ENCODE data around the gene CALY. TPM values are rescaled to one million over a fixed set of nuclear protein-coding genes. Genes with fewer than 3 reads are reported as not detected.

Gene CALY
- polyA plus RNA-seq, 2 donors = 0.05 to 0.12 TPM

DNA sequence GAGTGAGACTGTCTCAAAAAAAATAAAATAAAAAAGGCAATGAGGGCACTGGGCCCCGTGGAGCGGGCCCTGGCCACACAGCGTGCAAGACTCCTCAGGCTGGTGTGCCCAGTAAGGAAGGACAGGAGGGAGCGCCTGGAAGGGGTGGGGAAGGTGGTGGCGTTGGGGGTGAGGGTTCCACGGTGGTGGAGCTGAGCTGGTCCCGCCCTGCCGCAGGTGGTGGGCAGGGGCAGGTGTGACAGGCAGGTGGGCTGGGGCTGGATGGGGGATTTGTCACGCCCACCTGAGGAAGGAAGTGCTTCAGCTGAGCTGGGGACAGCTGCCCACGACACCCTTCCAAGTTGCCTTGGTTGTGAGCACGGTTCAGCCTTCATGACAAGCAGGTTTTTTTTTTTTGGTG, 9.7 kb upstream of the CALY start:
- no peaks in the 10 kb centered on the region for H3K27me3 ChIP-seq (ENCODE audit: control insufficient read depth in 1 of 2, insufficient read depth in 2 of 2, low read length in 2 of 2)

DNA sequence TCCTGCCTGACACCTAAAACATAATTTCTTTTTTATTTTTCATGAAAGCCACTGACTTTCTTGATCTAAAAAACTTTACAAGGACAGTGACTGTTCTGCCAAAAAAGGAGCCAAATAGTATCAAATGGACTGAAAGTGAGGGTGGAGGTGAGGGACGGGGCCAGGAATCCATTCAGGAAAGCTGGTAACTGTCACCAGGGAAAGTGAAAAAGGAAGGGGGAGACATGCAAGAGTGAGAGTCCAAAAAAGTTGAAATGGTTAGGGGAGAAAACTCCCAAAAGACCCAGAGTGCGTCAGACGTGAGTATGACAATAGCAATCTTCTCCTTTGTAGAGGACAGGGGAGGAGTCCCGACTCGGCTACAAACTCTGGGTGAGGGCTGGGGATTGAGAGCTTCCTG, 7.5 kb upstream of the CALY start:
- peaks cover 0 to 8% of the 10 kb centered on the region in 2 donors for H3K9me3 ChIP-seq (ENCODE audit: control insufficient read depth in 2 of 2, insufficient read depth in 1 of 2, low read depth in 1 of 2, low read length in 1 of 2)
- H3K4me1 ChIP-seq (ENCODE audit: control insufficient read depth in 2 of 2, insufficient read depth in 2 of 2, low read length in 1 of 2) = no peaks in the 10 kb centered on the region
- H3K4me3 ChIP-seq (ENCODE audit: low read depth in 1 of 2, low read length in 2 of 2) = no peak overlapping the region
- no peaks in the 10 kb centered on the region for H3K27me3 ChIP-seq (ENCODE audit: control insufficient read depth in 1 of 2, insufficient read depth in 2 of 2, low read length in 2 of 2)
- WGBS, 2 donors = 64 to 70% methylated on average over 5 of the region's 5 CpGs
- no peak overlapping the region for H3K27ac ChIP-seq (ENCODE audit: low read depth in 2 of 2, low read length in 1 of 2)
- no peaks in the 10 kb centered on the region for H3K36me3 ChIP-seq (ENCODE audit: control insufficient read depth in 2 of 2, insufficient read depth in 2 of 2, low read length in 1 of 2)

More for the DNA sequence above, 9.7 kb upstream of the CALY start:
- no peak overlapping the region for H3K4me3 ChIP-seq (ENCODE audit: low read depth in 1 of 2, low read length in 2 of 2)
- no peaks in the 10 kb centered on the region for H3K36me3 ChIP-seq (ENCODE audit: control insufficient read depth in 2 of 2, insufficient read depth in 2 of 2, low read length in 1 of 2)
- no peaks in the 10 kb centered on the region for H3K4me1 ChIP-seq (ENCODE audit: control insufficient read depth in 2 of 2, insufficient read depth in 2 of 2, low read length in 1 of 2)
- H3K9me3 ChIP-seq (ENCODE audit: control insufficient read depth in 2 of 2, insufficient read depth in 1 of 2, low read depth in 1 of 2, low read length in 1 of 2) = peaks cover 0 to 3% of the 10 kb centered on the region in 2 donors
- 48 to 54% methylated on average over 11 of the region's 11 CpGs for WGBS, 2 donors
- no peak overlapping the region for H3K27ac ChIP-seq (ENCODE audit: low read depth in 2 of 2, low read length in 1 of 2)

DNA sequence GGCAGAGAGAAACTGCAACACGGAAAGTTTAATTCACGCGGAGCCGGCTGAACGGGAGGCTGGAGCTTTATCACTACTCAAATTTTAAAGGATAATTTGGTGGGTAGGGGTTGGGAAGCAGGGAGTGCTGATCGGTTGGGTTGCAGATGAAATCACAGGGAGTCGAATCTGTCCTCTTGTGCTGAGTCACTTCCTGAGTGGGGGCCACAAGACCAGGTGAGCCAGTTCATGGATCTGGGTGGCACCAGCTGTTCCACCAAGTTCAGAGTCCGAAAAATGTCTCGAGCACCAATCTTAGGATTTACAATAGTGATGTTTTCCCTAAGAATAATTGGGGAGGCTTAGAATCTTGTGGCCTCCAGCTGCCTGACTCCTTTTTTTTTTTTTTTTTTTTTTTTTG, 6.9 kb upstream of the CALY start:
- 57 to 68% methylated on average over 9 of the region's 9 CpGs for WGBS, 2 donors
- H3K27ac ChIP-seq (ENCODE audit: low read depth in 2 of 2, low read length in 1 of 2) = no peak overlapping the region
- H3K4me1 ChIP-seq (ENCODE audit: control insufficient read depth in 2 of 2, insufficient read depth in 2 of 2, low read length in 1 of 2) = no peaks in the 10 kb centered on the region
- H3K9me3 ChIP-seq (ENCODE audit: control insufficient read depth in 2 of 2, insufficient read depth in 1 of 2, low read depth in 1 of 2, low read length in 1 of 2) = peaks cover 0 to 10% of the 10 kb centered on the region in 2 donors
- no peaks in the 10 kb centered on the region for H3K36me3 ChIP-seq (ENCODE audit: control insufficient read depth in 2 of 2, insufficient read depth in 2 of 2, low read length in 1 of 2)
- no peaks in the 10 kb centered on the region for H3K27me3 ChIP-seq (ENCODE audit: control insufficient read depth in 1 of 2, insufficient read depth in 2 of 2, low read length in 2 of 2)
- H3K4me3 ChIP-seq (ENCODE audit: low read depth in 1 of 2, low read length in 2 of 2) = no peak overlapping the region

DNA sequence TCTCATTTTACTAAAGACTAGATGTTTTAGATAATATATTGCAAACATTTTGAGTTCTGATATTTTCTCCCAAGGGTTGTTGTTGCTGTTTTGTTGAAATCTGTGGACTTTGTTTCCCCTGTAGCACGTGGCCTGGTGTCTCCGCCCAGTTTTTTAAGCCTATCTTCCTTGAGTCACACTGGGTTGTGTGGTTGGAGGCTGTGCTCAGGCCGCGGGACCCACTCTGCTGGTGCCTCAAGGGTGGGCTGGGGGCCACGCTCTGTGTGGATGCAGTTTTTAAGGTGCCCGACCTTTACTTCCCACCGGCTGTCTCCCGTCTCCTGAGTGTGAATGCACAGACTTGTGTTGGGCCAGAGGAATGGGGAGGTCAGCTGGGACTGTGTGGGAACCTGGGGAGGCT, 6.2 kb upstream of the CALY start:
- H3K4me1 ChIP-seq (ENCODE audit: control insufficient read depth in 2 of 2, insufficient read depth in 2 of 2, low read length in 1 of 2) = no peaks in the 10 kb centered on the region
- H3K27me3 ChIP-seq (ENCODE audit: control insufficient read depth in 1 of 2, insufficient read depth in 2 of 2, low read length in 2 of 2) = no peaks in the 10 kb centered on the region
- peaks cover 0 to 10% of the 10 kb centered on the region in 2 donors for H3K9me3 ChIP-seq (ENCODE audit: control insufficient read depth in 2 of 2, insufficient read depth in 1 of 2, low read depth in 1 of 2, low read length in 1 of 2)
- no peak overlapping the region for H3K4me3 ChIP-seq (ENCODE audit: low read depth in 1 of 2, low read length in 2 of 2)
- WGBS, 2 donors = 72 to 78% methylated on average over 8 of the region's 8 CpGs
- H3K27ac ChIP-seq (ENCODE audit: low read depth in 2 of 2, low read length in 1 of 2) = no peak overlapping the region
- H3K36me3 ChIP-seq (ENCODE audit: control insufficient read depth in 2 of 2, insufficient read depth in 2 of 2, low read length in 1 of 2) = no peaks in the 10 kb centered on the region

DNA sequence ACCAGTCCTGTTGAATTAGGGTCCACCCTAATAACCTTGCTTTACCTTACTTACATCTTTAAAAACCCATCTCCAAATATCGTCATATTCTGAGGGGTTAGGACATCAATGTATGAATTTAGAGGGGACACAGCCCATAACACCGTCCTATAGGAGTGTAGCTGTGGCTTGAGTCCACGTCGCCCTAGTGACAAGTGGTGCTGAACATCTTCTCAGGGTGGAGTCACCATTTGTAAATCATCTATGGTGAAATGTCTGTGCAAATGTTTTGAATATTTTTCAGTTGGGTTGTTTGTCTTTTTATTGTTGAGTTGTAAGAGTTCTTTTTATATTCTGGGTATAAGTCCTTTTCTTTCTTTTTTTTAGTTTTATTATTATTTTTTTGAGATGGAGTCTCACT, 5.3 kb upstream of the CALY start:
- H3K4me1 ChIP-seq (ENCODE audit: control insufficient read depth in 2 of 2, insufficient read depth in 2 of 2, low read length in 1 of 2) = no peaks in the 10 kb centered on the region
- H3K36me3 ChIP-seq (ENCODE audit: control insufficient read depth in 2 of 2, insufficient read depth in 2 of 2, low read length in 1 of 2) = no peaks in the 10 kb centered on the region
- H3K27me3 ChIP-seq (ENCODE audit: control insufficient read depth in 1 of 2, insufficient read depth in 2 of 2, low read length in 2 of 2) = no peaks in the 10 kb centered on the region
- 87 to 88% methylated on average over 4 of the region's 4 CpGs for WGBS, 2 donors
- no peak overlapping the region for H3K27ac ChIP-seq (ENCODE audit: low read depth in 2 of 2, low read length in 1 of 2)
- peaks cover 0 to 9% of the 10 kb centered on the region in 2 donors for H3K9me3 ChIP-seq (ENCODE audit: control insufficient read depth in 2 of 2, insufficient read depth in 1 of 2, low read depth in 1 of 2, low read length in 1 of 2)
- H3K4me3 ChIP-seq (ENCODE audit: low read depth in 1 of 2, low read length in 2 of 2) = no peak overlapping the region

DNA sequence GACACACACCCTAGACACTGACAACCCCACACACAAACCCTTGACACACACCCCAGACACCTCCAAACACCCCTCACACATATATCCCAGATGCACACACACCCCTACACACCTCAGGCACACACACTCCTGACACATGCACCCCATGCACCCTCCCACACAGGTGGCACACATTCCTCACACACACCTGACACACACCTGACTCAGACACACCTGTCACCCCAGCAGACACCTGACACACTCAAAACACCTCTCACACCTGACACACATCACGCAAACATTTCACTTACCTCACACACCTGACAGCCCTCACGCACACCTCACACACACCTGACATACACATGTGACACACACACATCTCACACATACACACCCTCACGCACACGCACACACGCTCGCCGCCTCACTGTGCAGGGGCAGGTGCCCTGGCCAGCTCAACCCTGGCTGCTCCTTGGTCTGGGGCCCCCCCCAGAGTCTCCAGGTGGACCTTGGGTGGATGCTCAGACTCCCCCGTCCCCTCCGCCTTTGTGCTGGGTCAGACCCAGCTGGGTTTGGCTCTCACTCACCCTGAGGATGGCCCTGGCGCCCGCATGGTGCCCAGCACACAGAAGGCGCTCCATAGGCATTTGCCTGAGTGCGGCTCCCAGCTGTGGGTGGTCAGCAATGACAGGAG, 3.1 kb upstream of the CALY start:
- H3K27me3 ChIP-seq (ENCODE audit: control insufficient read depth in 1 of 2, insufficient read depth in 2 of 2, low read length in 2 of 2) = peaks cover 0 to 11% of the 10 kb centered on the region in 2 donors

DNA sequence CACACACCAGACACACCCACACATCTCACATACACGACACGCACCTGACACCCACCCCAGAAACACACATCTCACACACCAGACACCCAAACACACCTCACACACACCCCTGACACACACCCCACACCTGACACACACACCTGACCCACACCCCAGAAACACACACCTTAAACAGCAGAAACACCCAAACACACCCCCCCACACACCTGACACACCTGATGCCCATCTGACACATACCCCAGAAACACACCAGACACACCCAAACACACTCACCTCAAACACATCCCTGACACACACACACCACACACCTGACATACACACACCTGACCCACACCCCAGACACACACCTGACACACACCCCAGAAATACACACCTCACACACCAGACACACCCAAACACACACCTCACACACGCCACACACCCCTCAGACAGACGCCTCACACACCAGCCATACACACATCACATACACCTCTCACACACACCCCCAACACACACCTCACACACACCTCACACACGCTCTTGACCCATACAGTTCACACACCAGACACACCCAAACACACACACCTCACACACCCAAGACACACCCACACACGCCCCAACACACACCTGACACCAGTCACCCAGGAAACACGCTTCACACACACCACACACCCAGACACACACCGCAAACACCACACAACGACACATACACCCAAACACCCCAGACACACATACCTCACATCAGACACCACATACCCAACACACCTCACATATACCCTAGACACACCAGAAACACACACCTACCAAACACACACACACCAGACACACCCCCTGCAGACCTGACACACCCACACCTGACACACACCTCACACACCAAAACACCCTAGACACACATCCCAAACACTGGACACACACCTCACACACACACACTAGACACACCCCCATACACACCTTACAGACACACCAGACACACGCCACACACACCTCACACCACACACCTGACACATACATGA, 1.7 kb upstream of the CALY start:
- Histone ChIP-seq H3K27ac (ENCODE audit: low read depth in 2 of 2, low read length in 1 of 2) (no peak overlapping the region), H3K4me1 (ENCODE audit: control insufficient read depth in 2 of 2, insufficient read depth in 2 of 2, low read length in 1 of 2) (peaks cover 5 to 8% of the 10 kb centered on the region in 2 donors), H3K27me3 (ENCODE audit: control insufficient read depth in 1 of 2, insufficient read depth in 2 of 2, low read length in 2 of 2) (peaks cover 0 to 11% of the 10 kb centered on the region in 2 donors), H3K36me3 (ENCODE audit: control insufficient read depth in 2 of 2, insufficient read depth in 2 of 2, low read length in 1 of 2) (no peaks in the 10 kb centered on the region), H3K4me3 (ENCODE audit: low read depth in 1 of 2, low read length in 2 of 2) (no peak overlapping the region), H3K9me3 (ENCODE audit: control insufficient read depth in 2 of 2, insufficient read depth in 1 of 2, low read depth in 1 of 2, low read length in 1 of 2) (peaks cover 0 to 7% of the 10 kb centered on the region in 2 donors)
- WGBS, 2 donors = 83 to 84% methylated on average over 10 of the region's 10 CpGs

More for the DNA sequence above, 3.1 kb upstream of the CALY start:
- Histone ChIP-seq H3K4me1 (ENCODE audit: control insufficient read depth in 2 of 2, insufficient read depth in 2 of 2, low read length in 1 of 2) (peaks cover 5 to 8% of the 10 kb centered on the region in 2 donors), H3K9me3 (ENCODE audit: control insufficient read depth in 2 of 2, insufficient read depth in 1 of 2, low read depth in 1 of 2, low read length in 1 of 2) (peaks cover 0 to 7% of the 10 kb centered on the region in 2 donors), H3K36me3 (ENCODE audit: control insufficient read depth in 2 of 2, insufficient read depth in 2 of 2, low read length in 1 of 2) (no peaks in the 10 kb centered on the region), H3K4me3 (ENCODE audit: low read depth in 1 of 2, low read length in 2 of 2) (no peak overlapping the region), H3K27ac (ENCODE audit: low read depth in 2 of 2, low read length in 1 of 2) (no peak overlapping the region)
- 89% methylated on average over 13 of the region's 13 CpGs for WGBS, 2 donors

DNA sequence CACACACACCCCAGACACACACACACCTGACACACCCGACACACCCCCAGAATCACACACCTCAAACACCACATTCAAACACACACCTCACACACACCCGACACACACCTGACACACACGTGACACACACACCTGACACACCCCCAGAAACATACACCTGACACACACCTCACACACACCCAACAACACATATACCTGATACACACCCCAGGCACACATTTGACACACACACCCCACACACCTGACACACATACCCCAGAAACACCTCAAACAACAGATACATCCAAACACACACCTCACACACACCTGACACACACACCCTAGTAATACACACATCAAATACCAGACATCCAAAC, 652 bp upstream of the CALY start:
- H3K27me3 ChIP-seq (ENCODE audit: control insufficient read depth in 1 of 2, insufficient read depth in 2 of 2, low read length in 2 of 2) = peaks cover 0 to 11% of the 10 kb centered on the region in 2 donors
- 70 to 75% methylated on average over 3 of the region's 3 CpGs for WGBS, 2 donors
- peaks cover 5 to 8% of the 10 kb centered on the region in 2 donors for H3K4me1 ChIP-seq (ENCODE audit: control insufficient read depth in 2 of 2, insufficient read depth in 2 of 2, low read length in 1 of 2)

DNA sequence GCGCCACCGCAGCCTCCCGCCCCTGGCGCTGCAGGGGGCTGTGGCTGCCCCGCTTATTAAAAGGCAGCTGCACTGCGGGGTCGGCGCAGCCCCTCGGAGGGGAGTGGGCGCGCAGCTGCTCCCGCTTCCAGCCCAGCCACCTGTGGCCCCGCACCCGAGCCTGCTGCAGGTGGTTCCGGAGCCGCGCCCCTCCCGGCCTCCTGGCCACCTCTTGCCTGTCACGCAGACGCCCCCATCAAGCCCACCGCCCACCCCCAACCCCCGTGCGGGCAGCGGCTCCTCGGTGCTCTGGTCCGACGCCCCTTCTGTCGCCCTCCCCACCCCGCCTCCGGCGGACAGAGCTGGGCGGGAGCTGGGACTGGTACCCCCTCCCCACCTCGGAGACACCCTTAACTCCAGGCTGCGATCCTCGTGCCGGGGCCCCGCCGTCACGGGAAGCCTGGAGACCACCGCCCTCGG, 549 bp downstream of the CALY start:
- peaks cover 0 to 11% of the 10 kb centered on the region in 2 donors for H3K27me3 ChIP-seq (ENCODE audit: control insufficient read depth in 1 of 2, insufficient read depth in 2 of 2, low read length in 2 of 2)
- peaks cover 0 to 7% of the 10 kb centered on the region in 2 donors for H3K9me3 ChIP-seq (ENCODE audit: control insufficient read depth in 2 of 2, insufficient read depth in 1 of 2, low read depth in 1 of 2, low read length in 1 of 2)
- H3K4me3 ChIP-seq (ENCODE audit: low read depth in 1 of 2, low read length in 2 of 2) = peak overlapping the region; percentile 19 to 29
- H3K36me3 ChIP-seq (ENCODE audit: control insufficient read depth in 2 of 2, insufficient read depth in 2 of 2, low read length in 1 of 2) = no peaks in the 10 kb centered on the region
- H3K27ac ChIP-seq (ENCODE audit: low read depth in 2 of 2, low read length in 1 of 2) = no peak overlapping the region
- 5 to 6% methylated on average over 33 to 41 of the region's 41 CpGs for WGBS, 2 donors
- H3K4me1 ChIP-seq (ENCODE audit: control insufficient read depth in 2 of 2, insufficient read depth in 2 of 2, low read length in 1 of 2) = peaks cover 5 to 8% of the 10 kb centered on the region in 2 donors

More for the DNA sequence above, 652 bp upstream of the CALY start:
- H3K36me3 ChIP-seq (ENCODE audit: control insufficient read depth in 2 of 2, insufficient read depth in 2 of 2, low read length in 1 of 2) = no peaks in the 10 kb centered on the region
- H3K27ac ChIP-seq (ENCODE audit: low read depth in 2 of 2, low read length in 1 of 2) = no peak overlapping the region
- H3K4me3 ChIP-seq (ENCODE audit: low read depth in 1 of 2, low read length in 2 of 2) = no peak overlapping the region
- H3K9me3 ChIP-seq (ENCODE audit: control insufficient read depth in 2 of 2, insufficient read depth in 1 of 2, low read depth in 1 of 2, low read length in 1 of 2) = peaks cover 0 to 7% of the 10 kb centered on the region in 2 donors

Data from esophagus (tissue), 2 donors.